CD4-positive, alpha-beta T cell (primary cell): ENCODE data around the gene CISD2. TPM values are rescaled to one million over a fixed set of nuclear protein-coding genes. Genes with fewer than 3 reads are reported as not detected.

Experiments used
- ATAC-seq: fragments of 200-7000 bp; cut with Tn5 transposase; one replicate; pipeline ENCODE4 v1.10.0; 2022; ENCODE audit warnings: mild to moderate bottlenecking; ENCODE audit not compliant: poor library complexity
- CTCF ChIA-PET: fragments of 350-600 bp; sonication (Branson Sonifier 250); formaldehyde crosslinking; loops from one replicate; lab custom pipeline; 2021; ENCODE audit warnings: antibody characterized with exemption, inconsistent platforms; lab: Charles Lee
- POLR2A ChIA-PET: fragments of 350-600 bp; sonication (Branson Sonifier 250); formaldehyde crosslinking; loops from one replicate; lab custom pipeline; 2021; ENCODE audit warnings: antibody characterized with exemption, inconsistent platforms; lab: Charles Lee
- DNase-seq, 14 experiments: peaks; one replicate each; pipeline ENCODE4 v3.0.0-alpha.2; 2013 to 2020; ENCODE audit warnings: mixed read lengths in 2 of 14
- H3K27ac ChIP-seq, 2 donors: one replicate each; pipeline versions ENCODE4 v1.5.1 to v1.7.0; 2013; ENCODE audit warnings: low read length in 2 of 2, low read depth in 1 of 2, mild to moderate bottlenecking in 1 of 2
- H3K27me3 ChIP-seq, 2 experiments: 1 replicate in 1 of 2; 2 replicates in 1 of 2; pipeline versions ENCODE4 v1.6.1 to v1.7.0; 2013; ENCODE audit warnings: low read length in 2 of 2, control low read depth in 1 of 2, mild to moderate bottlenecking in 1 of 2, moderate library complexity in 1 of 2; ENCODE audit not compliant: insufficient read depth in 2 of 2, control insufficient read depth in 1 of 2
- H3K36me3 ChIP-seq: one replicate; pipeline ENCODE4 v1.6.1; 2013; ENCODE audit warnings: low read length, control low read depth; ENCODE audit not compliant: insufficient read depth
- H3K4me1 ChIP-seq: one replicate; pipeline ENCODE4 v1.6.1; 2013; ENCODE audit warnings: low read length, control low read depth; ENCODE audit not compliant: insufficient read depth
- H3K4me3 ChIP-seq: one replicate; pipeline ENCODE4 v1.5.1; 2013; ENCODE audit warnings: mild to moderate bottlenecking, low read length, moderate library complexity
- H3K9me3 ChIP-seq, 2 experiments: 1 replicate in 1 of 2; 2 replicates in 1 of 2; pipeline versions ENCODE4 v1.6.1 to v1.7.0; 2013; ENCODE audit warnings: low read length in 2 of 2, mild to moderate bottlenecking in 2 of 2, control low read depth in 1 of 2, moderate library complexity in 1 of 2; ENCODE audit not compliant: control insufficient read depth in 1 of 2, insufficient read depth in 1 of 2
- H3K27ac Mint-ChIP-seq: one replicate; pipeline ENCODE4 v1.8.0; 2020; ENCODE audit warnings: mixed read lengths
- H3K27me3 Mint-ChIP-seq: one replicate; pipeline ENCODE4 v1.8.0; 2021; ENCODE audit warnings: mixed read lengths
- H3K36me3 Mint-ChIP-seq: one replicate; pipeline ENCODE4 v1.8.0; 2021; ENCODE audit warnings: low read depth, mixed read lengths
- H3K4me1 Mint-ChIP-seq: one replicate; pipeline ENCODE4 v1.8.0; 2021; ENCODE audit warnings: low read depth, mixed read lengths
- H3K4me3 Mint-ChIP-seq: one replicate; pipeline ENCODE4 v1.8.0; 2020; ENCODE audit warnings: mild to moderate bottlenecking, mixed read lengths
- H3K9me3 Mint-ChIP-seq: one replicate; pipeline ENCODE4 v1.8.0; 2020; ENCODE audit warnings: mixed read lengths
- CTCF ChIP-seq: fragments of 200-600 bp; IDR thresholded peaks from one replicate; pipeline ENCODE4 v1.8.0; 2022; ENCODE audit warnings: antibody characterized with exemption, mild to moderate bottlenecking
- intact Hi-C, 2 experiments: fragments of 100-400 bp; cut with DNase I in 1 of 2; cut with micrococcal nuclease in 1 of 2; formaldehyde crosslinking; loops; one replicate each; pipeline versions ENCODE4 v1.15.1 to v1.9.0; 2023 to 2025; cut with DNase I, micrococcal nuclease
- total RNA-seq, 174 experiments: library from RNA in 2 of 174; stranded (reverse) in 2 of 174; gene quantifications; one replicate each; pipeline ENCODE4 v1.2.3 and lab custom pipeline; 2021 to 2026

CISD2 gene
- total RNA-seq, 2 experiments from 2014 or later = 12.8 to 13.7 TPM

- intact Hi-C loops = no loop called here
- ATAC-seq (no peak), DNase-seq (no peak)
- Mint-ChIP-seq H3K36me3 (no peaks in the 10 kb centered on the region), H3K4me3 (no peak overlapping the region), H3K9me3 (no peaks in the 10 kb centered on the region), H3K27me3 (no peaks in the 10 kb centered on the region), H3K27ac (no peak overlapping the region), H3K4me1 (peaks cover 19% of the 10 kb centered on the region)
- ChIA-PET CTCF (interaction anchor here (1.3 to 1.5 kb wide), 2 partner anchors 11 to 14 kb away, joined by 3 read pairs; no protein-coding TSS in a partner anchor), POLR2A (interaction anchor here (0.9 to 2.3 kb wide), 2 partner anchors 9 to 32 kb away, joined by 3 to 13 read pairs; partner anchors contain the start of genes CISD2 and UBE2D3)
- Histone ChIP-seq H3K27ac (no peak overlapping the region), H3K36me3 (no peaks in the 10 kb centered on the region), H3K27me3 (no peaks in the 10 kb centered on the region), H3K4me1 (no peaks in the 10 kb centered on the region), H3K9me3 (no peaks in the 10 kb centered on the region), H3K4me3 (no peak overlapping the region)
- TF ChIP-seq CTCF = no peak
These were observed 32.2 kb upstream of the CISD2 start for GRCh38 chr4:102836596-102836995.

- Histone ChIP-seq H3K4me1 (no peaks in the 10 kb centered on the region), H3K9me3 (no peaks in the 10 kb centered on the region), H3K4me3 (no peak overlapping the region), H3K36me3 (no peaks in the 10 kb centered on the region), H3K27ac (no peak overlapping the region), H3K27me3 (no peaks in the 10 kb centered on the region)
- POLR2A ChIA-PET = interaction anchor here (0.9 to 1.1 kb wide), 2 partner anchors 10 to 27 kb away, joined by 3 to 4 read pairs; partner anchors contain the start of gene CISD2
- no peak overlapping the region for H3K4me3 Mint-ChIP-seq
- intact Hi-C loops = no loop called here
- no peaks in the 10 kb centered on the region for H3K4me1 Mint-ChIP-seq
- H3K27ac Mint-ChIP-seq = no peak overlapping the region
- H3K36me3 Mint-ChIP-seq = no peaks in the 10 kb centered on the region
- DNase-seq (no peak), ATAC-seq (no peak)
- CTCF ChIA-PET = no interaction called here
- no peaks in the 10 kb centered on the region for H3K9me3 Mint-ChIP-seq
- H3K27me3 Mint-ChIP-seq = no peaks in the 10 kb centered on the region
- TF ChIP-seq CTCF = no peak
These were observed 26.4 kb upstream of the CISD2 start for GRCh38 chr4:102842367-102842766.

- H3K27ac Mint-ChIP-seq = no peak overlapping the region
- no peak overlapping the region for H3K4me3 ChIP-seq
- H3K4me1 ChIP-seq = no peaks in the 10 kb centered on the region
- no peaks in the 10 kb centered on the region for H3K4me1 Mint-ChIP-seq
- H3K9me3 ChIP-seq = no peaks in the 10 kb centered on the region
- ChIA-PET POLR2A (interaction anchor here (1.1 kb wide), 1 partner anchor 9 kb away, joined by 3 read pairs; no protein-coding TSS in a partner anchor), CTCF (no interaction called here)
- no peaks in the 10 kb centered on the region for H3K27me3 Mint-ChIP-seq
- intact Hi-C loops = no loop called here
- H3K27ac ChIP-seq = no peak overlapping the region
- no peaks in the 10 kb centered on the region for H3K36me3 Mint-ChIP-seq
- DNase-seq (no peak), ATAC-seq (no peak)
- no peak overlapping the region for H3K4me3 Mint-ChIP-seq
- H3K27me3 ChIP-seq = no peaks in the 10 kb centered on the region
- no peak for TF ChIP-seq CTCF
- H3K36me3 ChIP-seq = no peaks in the 10 kb centered on the region
- no peaks in the 10 kb centered on the region for H3K9me3 Mint-ChIP-seq
These were observed 25.5 kb upstream of the CISD2 start for GRCh38 chr4:102843273-102843672.
